Esophagus muscularis mucosa (tissue), 4 donors: ENCODE results near the gene CAPS.

Experiments
- EP300 ChIP-seq: sonication (generic); formaldehyde crosslinking; IDR thresholded peaks from one replicate; pipeline ENCODE4 v1.6.1; 2017; ENCODE audit warnings: antibody characterized with exemption
- POLR2A ChIP-seq: fragments of 450-650 bp; IDR thresholded peaks from one replicate; pipeline ENCODE4 v1.6.1; 2017; ENCODE audit warnings: antibody characterized with exemption, moderate library complexity, mild to moderate bottlenecking, low read depth
- POLR2AphosphoS5 ChIP-seq, 2 donors: sonication (generic); formaldehyde crosslinking; IDR thresholded peaks; one replicate each; pipeline ENCODE4 v1.6.1; 2017; ENCODE audit warnings: antibody characterized with exemption in 2 of 2
- TF ChIP-seq, protein P1 (sequence below), 3 experiments: fragments of 200-600 bp in 2 of 3; fragments of 450-650 bp in 1 of 3; sonication (generic) in 2 of 3; IDR thresholded peaks; one replicate each; pipeline ENCODE4 v1.5.1; 2017 to 2019; ENCODE audit warnings: antibody characterized with exemption in 3 of 3, mild to moderate bottlenecking in 2 of 3, moderate library complexity in 1 of 3

DNA sequence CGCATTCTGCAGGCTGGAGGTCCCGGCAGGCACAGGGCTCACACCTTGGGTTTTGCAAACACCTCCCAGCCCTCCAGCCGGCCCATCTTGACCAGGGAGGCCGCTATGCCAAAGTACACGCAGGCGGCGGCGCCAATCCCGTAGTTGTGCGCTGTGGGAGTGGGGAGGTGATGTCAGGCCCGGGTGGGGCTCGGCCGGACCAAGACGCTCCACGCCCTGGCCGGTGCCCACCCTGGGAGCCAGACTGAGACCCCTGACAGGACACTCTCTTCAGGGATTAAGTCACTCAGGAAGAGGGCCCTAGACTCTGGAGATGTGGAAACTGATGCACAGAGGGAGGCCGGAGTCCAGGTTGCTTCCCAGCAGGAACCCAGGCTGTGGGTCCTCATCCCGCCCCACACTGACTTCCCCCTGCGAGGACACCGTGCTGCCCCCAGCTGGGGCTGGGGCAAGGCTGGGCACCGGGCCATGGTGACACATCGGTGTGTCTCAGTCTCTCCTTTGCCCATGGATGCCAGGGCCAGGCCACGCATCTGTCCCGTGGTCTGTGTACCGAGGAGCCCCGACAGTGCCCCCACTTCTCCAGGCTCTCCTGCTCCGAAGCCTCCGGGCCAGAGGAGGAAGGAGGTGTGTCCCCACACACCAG lies 19.2 kb upstream of the CAPS start:
- TF ChIP-seq, protein P1, sequence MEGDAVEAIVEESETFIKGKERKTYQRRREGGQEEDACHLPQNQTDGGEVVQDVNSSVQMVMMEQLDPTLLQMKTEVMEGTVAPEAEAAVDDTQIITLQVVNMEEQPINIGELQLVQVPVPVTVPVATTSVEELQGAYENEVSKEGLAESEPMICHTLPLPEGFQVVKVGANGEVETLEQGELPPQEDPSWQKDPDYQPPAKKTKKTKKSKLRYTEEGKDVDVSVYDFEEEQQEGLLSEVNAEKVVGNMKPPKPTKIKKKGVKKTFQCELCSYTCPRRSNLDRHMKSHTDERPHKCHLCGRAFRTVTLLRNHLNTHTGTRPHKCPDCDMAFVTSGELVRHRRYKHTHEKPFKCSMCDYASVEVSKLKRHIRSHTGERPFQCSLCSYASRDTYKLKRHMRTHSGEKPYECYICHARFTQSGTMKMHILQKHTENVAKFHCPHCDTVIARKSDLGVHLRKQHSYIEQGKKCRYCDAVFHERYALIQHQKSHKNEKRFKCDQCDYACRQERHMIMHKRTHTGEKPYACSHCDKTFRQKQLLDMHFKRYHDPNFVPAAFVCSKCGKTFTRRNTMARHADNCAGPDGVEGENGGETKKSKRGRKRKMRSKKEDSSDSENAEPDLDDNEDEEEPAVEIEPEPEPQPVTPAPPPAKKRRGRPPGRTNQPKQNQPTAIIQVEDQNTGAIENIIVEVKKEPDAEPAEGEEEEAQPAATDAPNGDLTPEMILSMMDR (IDR thresholded peaks at IDR 0.05): no peak
- no peak for TF ChIP-seq POLR2A
- TF ChIP-seq POLR2AphosphoS5 (IDR thresholded peaks at IDR 0.05): no peak
- TF ChIP-seq EP300: no peak
